Kidney capillary endothelial cell (primary cell): ENCODE data around the gene STMN3.
"Not testable (repeated sequence)": the region's sequence is repeated elsewhere in the genome, so short reads cannot be mapped to it uniquely, and the experiment has no call there.

Experiments
- DNase-seq: peaks from one replicate; pipeline ENCODE4 v3.0.0-alpha.2; 2018; ENCODE audit warnings: low spot score

Gene STMN3

GRCh38 chr20:63635431-63636141 is 17.6 kb downstream of the STMN3 start:
- no peak for DNase-seq

DNA sequence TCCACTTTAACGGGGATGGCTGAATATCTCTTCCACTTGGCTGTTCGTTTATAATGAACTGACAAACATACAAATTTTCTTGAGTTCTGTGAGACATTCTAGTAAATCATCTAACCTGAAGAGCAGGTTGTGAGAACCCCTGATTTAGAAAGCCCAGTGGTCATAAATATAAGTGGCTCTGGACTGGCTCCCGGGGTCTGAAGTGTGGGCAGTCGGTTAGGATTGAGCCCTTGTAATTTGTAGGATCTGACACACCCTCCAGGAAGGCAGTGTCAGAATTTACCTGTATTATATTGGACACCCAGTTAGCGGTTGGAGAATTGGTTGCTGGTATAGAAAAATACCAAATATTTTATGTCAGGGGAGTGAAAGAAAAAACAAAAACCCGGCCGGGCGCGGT is 19.5 kb downstream of the STMN3 start:
- DNase-seq: no peak

DNA sequence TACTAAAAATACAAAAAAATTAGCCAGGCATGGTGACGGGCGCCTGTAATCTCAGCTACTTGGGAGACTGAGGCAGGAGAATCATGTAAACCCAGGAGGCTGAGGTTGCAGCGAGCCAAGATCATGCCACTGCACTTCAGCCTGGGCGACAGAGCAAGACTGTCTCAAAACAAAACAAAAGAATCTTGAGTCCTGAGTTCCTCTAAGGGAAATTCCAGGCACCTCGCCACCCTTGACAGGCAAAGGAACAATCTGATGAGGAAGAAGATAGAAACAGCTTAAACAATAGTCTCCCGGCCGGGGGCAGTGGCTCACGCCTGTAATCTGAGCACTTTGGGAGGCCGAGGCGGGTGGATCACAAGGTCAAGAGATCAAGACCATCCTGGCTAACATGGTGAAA is 21.8 kb downstream of the STMN3 start:
- DNase-seq: peak; percentile 21

DNA sequence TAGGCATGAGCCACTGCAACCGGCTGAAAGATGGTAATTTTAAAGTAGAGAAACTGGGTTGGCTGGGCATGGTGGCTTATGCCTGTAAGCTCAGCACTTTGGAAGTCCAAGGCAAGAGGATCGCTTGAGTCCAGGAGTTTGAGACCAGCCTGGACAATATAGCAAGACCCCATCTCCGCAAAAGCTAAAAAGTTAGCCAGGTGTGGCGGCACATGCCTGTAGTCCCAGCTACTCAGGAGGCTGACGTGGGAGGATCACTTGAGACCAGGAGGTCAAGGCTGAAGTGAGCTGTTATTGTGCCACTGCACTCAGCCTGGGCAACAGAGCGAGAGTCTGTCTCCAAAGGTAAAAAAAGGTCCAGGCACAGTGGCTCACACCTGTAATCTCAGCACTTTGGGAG is 22.3 kb downstream of the STMN3 start:
- not testable (repeated sequence) for DNase-seq

DNA sequence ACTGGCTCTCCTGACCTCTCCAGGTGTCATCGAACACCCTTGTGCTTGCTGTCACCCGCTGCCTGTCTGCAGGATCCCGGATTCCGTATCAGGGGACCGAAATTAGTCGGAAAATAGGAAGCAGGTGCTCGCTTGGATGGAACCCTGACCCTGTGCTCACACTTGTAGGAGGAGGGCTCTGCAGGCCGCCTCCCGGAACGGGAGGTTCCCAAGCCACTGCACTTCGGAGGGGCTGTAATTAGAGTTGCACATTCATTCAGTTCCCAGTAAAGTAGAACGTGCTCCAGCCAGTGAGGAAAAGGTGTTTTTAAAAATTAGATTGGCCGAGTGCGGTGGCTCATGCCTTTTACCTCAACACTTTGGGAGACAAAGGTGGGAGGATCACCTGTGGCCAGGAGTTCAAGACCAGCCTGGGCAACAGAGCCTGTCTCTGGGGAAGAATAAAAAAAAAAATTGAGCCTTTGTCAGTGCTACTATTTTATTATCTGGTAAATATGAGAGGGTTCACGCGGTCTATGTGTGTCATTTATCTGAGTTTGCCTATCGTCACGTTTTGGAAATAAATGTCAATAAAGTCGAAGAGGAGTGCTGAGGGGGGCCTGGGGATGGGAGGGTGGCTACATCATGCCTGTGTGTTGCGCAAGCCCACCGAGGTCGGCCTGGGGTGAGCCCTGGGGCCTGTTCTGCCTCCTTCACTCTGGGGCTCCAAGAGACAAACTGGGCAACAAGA is 24.8 kb downstream of the STMN3 start:
- peak; percentile 55 for DNase-seq

- DNase-seq: no peak
Measured at GRCh38 chr20:63627751-63628245, 25.4 kb downstream of the STMN3 start.

- peak; percentile 93 for DNase-seq
Measured at GRCh38 chr20:63627129-63627750, 26.0 kb downstream of the STMN3 start.

GRCh38 chr20:63626424-63627128 is 26.6 kb downstream of the STMN3 start, which contains the start of gene GMEB2:
Gene GMEB2 (minus strand): TSS chr20:63627101. CDS start chr20:63619397, 7,704 bp downstream.
- peak; percentile 53 for DNase-seq

GRCh38 chr20:63625771-63626423 is 27.3 kb downstream of the STMN3 start:
- no peak for DNase-seq

DNA sequence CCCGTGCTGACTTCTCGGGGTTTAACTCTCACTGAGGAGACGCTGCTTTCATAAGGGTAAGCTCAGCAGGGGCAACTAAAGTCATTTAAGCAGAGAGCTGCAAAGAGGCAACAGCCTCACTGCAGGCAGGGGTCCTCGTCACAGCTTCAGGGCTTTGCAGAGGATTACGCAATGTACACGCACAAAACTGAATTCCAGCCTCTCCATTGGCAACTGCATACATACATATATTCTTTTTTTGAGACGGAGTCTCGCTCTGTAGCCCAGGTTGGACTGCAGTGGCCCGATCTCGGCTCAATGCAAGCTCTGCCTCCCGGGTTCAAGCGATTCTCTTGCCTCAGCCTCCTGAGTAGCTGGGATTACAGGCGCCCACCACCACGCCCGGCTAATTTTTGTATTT is 28.7 kb downstream of the STMN3 start:
- DNase-seq: no peak

- DNase-seq: no peak
Measured at GRCh38 chr20:63622732-63623131, 30.5 kb downstream of the STMN3 start.

- no peak for DNase-seq
Measured at GRCh38 chr20:63622096-63622495, 31.1 kb downstream of the STMN3 start.

GRCh38 chr20:63620991-63621390 is 32.2 kb downstream of the STMN3 start:
- DNase-seq: no peak

- no peak for DNase-seq
Measured at GRCh38 chr20:63619505-63619904, 33.7 kb downstream of the STMN3 start.

- no peak for DNase-seq
Measured at GRCh38 chr20:63619086-63619485, 34.1 kb downstream of the STMN3 start.

DNA sequence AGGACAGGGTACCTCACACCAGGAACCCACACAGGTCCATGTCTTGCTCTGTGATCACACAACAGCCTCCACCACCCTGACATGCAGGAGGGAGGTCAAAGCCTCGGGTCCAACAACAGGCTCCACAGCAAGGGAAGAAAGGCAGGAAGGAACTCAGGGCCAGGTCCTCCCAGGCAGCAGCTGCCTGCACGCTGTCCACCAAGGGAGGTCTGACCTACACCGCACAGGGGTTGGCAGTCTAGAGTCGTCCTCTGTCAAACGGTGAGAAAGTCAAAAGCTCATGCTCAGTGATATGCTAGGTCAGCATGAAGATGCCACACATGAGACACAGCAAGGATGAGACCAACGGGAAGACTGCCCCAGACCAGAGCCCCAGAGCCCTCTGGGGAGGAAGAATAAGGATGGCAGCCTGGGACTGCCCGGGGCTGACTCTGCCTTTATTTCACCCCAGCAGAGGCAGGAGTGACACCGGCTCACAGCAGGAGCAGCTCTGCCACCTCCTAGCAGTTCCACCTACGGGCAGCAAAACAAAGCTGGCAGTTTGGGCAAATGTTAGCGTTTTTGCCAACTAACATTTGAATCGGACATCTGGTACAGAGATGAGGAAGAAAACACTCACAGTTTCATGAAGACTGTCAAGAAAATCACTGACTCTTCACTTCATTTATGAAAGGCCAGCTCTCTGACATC is 34.8 kb downstream of the STMN3 start:
- DNase-seq: no peak

GRCh38 chr20:63617876-63618265 is 35.4 kb downstream of the STMN3 start:
- DNase-seq: no peak

- DNase-seq: no peak
Measured at GRCh38 chr20:63617092-63617875, 35.9 kb downstream of the STMN3 start.

- not testable (repeated sequence) for DNase-seq
Measured at GRCh38 chr20:63613863-63614594, 39.2 kb downstream of the STMN3 start.
